ENCODE results near the gene SPG7.

- no peak for TF ChIP-seq CTCF (IDR thresholded peaks at IDR 0.05)
- no peak for TF ChIP-seq POLR2A (IDR thresholded peaks at IDR 0.05)
Measured at GRCh38 chr16:89537549-89537925, 29.3 kb downstream of the SPG7 start.
